K562 (cell line): Measurements from ENCODE around the gene CCL16. TPM values are rescaled to one million over a fixed set of nuclear protein-coding genes. Genes with fewer than 3 reads are reported as not detected.

ENCODE experiments used
- ATAC-seq: fragments of 200-7000 bp; cut with Tn5 transposase; 3 replicates; pipeline ENCODE4 v1.9.1; 2020; ENCODE audit warnings: moderate library complexity
- Bru-seq: library from RNA; stranded (reverse); fragments of 400-500 nt; gene quantifications from one replicate; lab custom pipeline; 2021; lab: Mats Ljungman, UMichigan
- BruChase-seq, 2 experiments: library from RNA; stranded (reverse); fragments of 400-500 nt; gene quantifications; one replicate each; lab custom pipeline; 2021; lab: Mats Ljungman, UMichigan
- BruUV-seq: library from RNA; stranded (reverse); fragments of 400-500 nt; replicated peaks from 2 replicates; lab custom pipeline; 2021; lab: Mats Ljungman, UMichigan
- CTCF ChIA-PET: fragments of 300-600 bp; formaldehyde crosslinking; extraction: SDS; loops from one replicate; lab custom pipeline; 2021; ENCODE audit warnings: low intra/inter-chr PET ratio; lab: Yijun Ruan, JAX
- POLR2A ChIA-PET: fragments of 300-600, 350-650 bp; sonication (Branson Sonifier 250); formaldehyde crosslinking; extraction: SDS; loops from one replicate; lab custom pipeline; 2021; ENCODE audit warnings: antibody characterized with exemption, inconsistent platforms; lab: Yijun Ruan, JAX
- DNase-seq, 4 experiments: peaks; one replicate each; pipeline versions ENCODE4 v3.0.0 to v3.0.0-alpha.2; 2011 to 2018; ENCODE audit warnings: low spot score in 3 of 4, mixed read lengths in 3 of 4; ENCODE audit errors: extremely low read depth in 1 of 4
- FAIRE-seq: peaks from 2 replicates; lab custom pipeline; 2011; peaks lifted over from hg19 to GRCh38; lab: Jason Lieb, UNC
- H2AFZ ChIP-seq: 2 replicates; pipeline ENCODE4 v1.6.0; 2011; ENCODE audit warnings: low read depth, low read length, control low read depth, inconsistent platforms
- H3K27ac ChIP-seq: fragments of 200-600 bp; 3 replicates; pipeline ENCODE4 v1.8.0; 2011; ENCODE audit warnings: low read depth, mild to moderate bottlenecking, control low read depth, inconsistent platforms, low read length, moderate library complexity, mixed read lengths; ENCODE audit errors: extremely low read depth
- H3K27me3 ChIP-seq, 2 experiments: fragments of 300-600 bp in 1 of 2; 2 replicates in 1 of 2; 3 replicates in 1 of 2; pipeline versions ENCODE4 v1.6.0 to v1.8.0; 2011; ENCODE audit warnings: inconsistent platforms in 2 of 2, low read length in 2 of 2, mild to moderate bottlenecking in 1 of 2, mixed read lengths in 1 of 2, moderate library complexity in 1 of 2; ENCODE audit not compliant: control insufficient read depth in 2 of 2, insufficient read depth in 2 of 2
- H3K36me3 ChIP-seq: fragments of 300-600 bp; 3 replicates; pipeline ENCODE4 v1.8.0; 2011; ENCODE audit warnings: mild to moderate bottlenecking, low read length, inconsistent platforms; ENCODE audit not compliant: control insufficient read depth, insufficient read depth
- H3K4me1 ChIP-seq, 2 experiments: fragments of 200-600 bp in 1 of 2; replicated peaks in 1 of 2; 2 replicates in 1 of 2; 3 replicates in 1 of 2; pipeline versions ENCODE4 v1.5.1 to v1.8.0; 2011; ENCODE audit warnings: inconsistent platforms in 2 of 2, low read length in 2 of 2, mild to moderate bottlenecking in 1 of 2, mixed read lengths in 1 of 2, moderate library complexity in 1 of 2; ENCODE audit not compliant: control insufficient read depth in 2 of 2, insufficient read depth in 2 of 2
- H3K4me2 ChIP-seq: 2 replicates; pipeline ENCODE4 v1.6.1; 2011; ENCODE audit warnings: low read length, control low read depth, inconsistent platforms, mixed read lengths; ENCODE audit not compliant: insufficient read depth
- H3K4me3 ChIP-seq: fragments of 200-600 bp; sonication (generic), shearing (Covaris generic); 2 replicates; pipeline ENCODE4 v1.5.1; 2016; ENCODE audit warnings: control low read depth, inconsistent platforms
- H3K79me2 ChIP-seq: fragments of 200-600 bp; 3 replicates; pipeline ENCODE4 v1.8.0; 2011; ENCODE audit warnings: low read length, inconsistent platforms; ENCODE audit not compliant: control insufficient read depth, insufficient read depth
- H3K9ac ChIP-seq, 2 experiments: 2 replicates each; pipeline versions ENCODE4 v1.6.0 to v1.6.1; 2011; ENCODE audit warnings: low read depth in 2 of 2, low read length in 2 of 2, control low read depth in 1 of 2, inconsistent platforms in 1 of 2, mild to moderate bottlenecking in 1 of 2, mixed read lengths in 1 of 2; ENCODE audit not compliant: insufficient read depth in 1 of 2
- H3K9me1 ChIP-seq: one replicate; pipeline ENCODE4 v1.6.0; 2011; ENCODE audit warnings: inconsistent platforms, mild to moderate bottlenecking, low read length, moderate library complexity; ENCODE audit not compliant: control insufficient read depth, insufficient read depth
- H3K9me3 ChIP-seq: replicated peaks from 2 replicates; pipeline ENCODE4 v1.5.1; 2011; ENCODE audit warnings: low read depth, low read length, inconsistent platforms; ENCODE audit not compliant: control insufficient read depth, insufficient read depth
- H4K20me1 ChIP-seq: replicated peaks from 2 replicates; pipeline ENCODE4 v1.6.1; 2011; ENCODE audit warnings: low read length, inconsistent platforms, mixed read lengths; ENCODE audit not compliant: control insufficient read depth, insufficient read depth
- BMI1 ChIP-seq: fragments of 150-350 bp; IDR thresholded peaks from 2 replicates; pipeline ENCODE4 v1.6.1; 2014; ENCODE audit warnings: low read length
- C11orf30 ChIP-seq: fragments of 450-650 bp; IDR thresholded peaks from 2 replicates; pipeline ENCODE4 v1.6.1; 2016; ENCODE audit warnings: low read depth, mild to moderate bottlenecking
- CBFA2T2 ChIP-seq: fragments of 450-650 bp; conservative IDR thresholded peaks from 2 replicates; pipeline ENCODE4 v1.6.1; 2017; ENCODE audit warnings: mild to moderate bottlenecking
- CCAR2 ChIP-seq: fragments of 200-400 bp; formaldehyde crosslinking; IDR thresholded peaks from 2 replicates; pipeline ENCODE4 v1.6.1; 2017; ENCODE audit warnings: mild to moderate bottlenecking, low read depth, low read length
- DMBX1 ChIP-seq: fragments of 250-450 bp; sonication (Bioruptor Pico); IDR thresholded peaks from 2 replicates; pipeline ENCODE4 v1.8.0; 2022; ENCODE audit warnings: inconsistent platforms, mild to moderate bottlenecking, moderate library complexity, borderline replicate concordance
- HCFC1 ChIP-seq: IDR thresholded peaks from 2 replicates; pipeline ENCODE4 v1.6.1; 2012; ENCODE audit warnings: low read depth, low read length, improper control_type of control experiment
- HDAC3 ChIP-seq: fragments of 450-650 bp; IDR thresholded peaks from 2 replicates; pipeline ENCODE4 v1.6.1; 2018; ENCODE audit warnings: borderline replicate concordance, mild to moderate bottlenecking, moderate library complexity; ENCODE audit not compliant: partially characterized antibody
- L3MBTL2 ChIP-seq: fragments of 450-650 bp; IDR thresholded peaks from 2 replicates; pipeline ENCODE4 v1.6.1; 2016; ENCODE audit warnings: mild to moderate bottlenecking, moderate library complexity
- NFE2 ChIP-seq: IDR thresholded peaks from 2 replicates; pipeline ENCODE4 v1.6.1; 2014; ENCODE audit warnings: antibody characterized with exemption, low read depth
- RCOR1 ChIP-seq, 2 experiments: IDR thresholded peaks; 2 replicates each; pipeline ENCODE4 v1.6.1; 2012; ENCODE audit warnings: low read depth in 2 of 2, low read length in 2 of 2, borderline replicate concordance in 1 of 2, improper control_type of control experiment in 1 of 2
- TEAD2 ChIP-seq: fragments of 450-650 bp; IDR thresholded peaks from 2 replicates; pipeline ENCODE4 v1.6.1; 2016; ENCODE audit warnings: missing genetic modification characterization, control low read depth, missing compliant biosample characterization
- ZNF253 ChIP-seq: fragments of 250-450 bp; sonication (Bioruptor Pico); conservative IDR thresholded peaks from 2 replicates; pipeline ENCODE4 v1.6.1; 2021; ENCODE audit warnings: mild to moderate bottlenecking
- ZNF354B ChIP-seq: fragments of 250-450 bp; sonication (Bioruptor Pico); IDR thresholded peaks from 2 replicates; pipeline ENCODE4 v1.4.0; 2020
- ZNF586 ChIP-seq: fragments of 450-650 bp; formaldehyde crosslinking; conservative IDR thresholded peaks from 2 replicates; pipeline ENCODE4 v1.4.0; 2020; ENCODE audit warnings: mild to moderate bottlenecking, moderate library complexity
- WGBS: fragments of 100-300 bp; shearing (Covaris generic); methylation state at CpG from one replicate; pipeline ENCODE4 v1.1.6; 2016; ENCODE audit warnings: low coverage, mixed read lengths; ENCODE audit not compliant: insufficient coverage; ENCODE audit errors: missing lambda C conversion rate; 5-methylcytosine and 5-hydroxymethylcytosine counted together
- in situ Hi-C: fragments of 300-500 bp; cut with MboI; formaldehyde crosslinking; loops from 4 replicates; pipeline ENCODE4 v1.15.0; 2018; ENCODE audit warnings: inconsistent platforms, mixed read lengths
- intact Hi-C: fragments of 100-400 bp; cut with micrococcal nuclease; formaldehyde crosslinking; loops from 2 replicates; pipeline ENCODE4 v1.14.2; 2022
- long read RNA-seq, 3 experiments: library from polyadenylated mRNA in 2 of 3; library from RNA in 1 of 3; unstranded in 2 of 3; stranded (forward) in 1 of 3; transcript quantifications; one replicate each; pipeline ENCODE4 v2.0.0, GENCODE V29; 2019 to 2022
- polyA minus RNA-seq, 3 experiments: library from RNA; depleted of rRNA, polyadenylated mRNA; stranded (reverse); fragments of >200 nt; gene quantifications; 2 replicates each; pipeline ENCODE4 v1.2.3, GENCODE V29; 2011
- polyA plus RNA-seq, 8 experiments: library from polyadenylated mRNA; depleted of rRNA in 4 of 8; stranded (reverse) in 5 of 8; unstranded in 3 of 8; fragments of >200 nt; fragmentation: Nextera tagmentation in 2 of 8; fragmentation: Illumina TruSeq in 1 of 8; extraction: Ambion mirVana in 2 of 8; extraction: Trizol in 1 of 8; gene quantifications; 2 replicates each; pipeline versions ENCODE4 v1.2.1 to v1.2.3, GENCODE V29; 2011 to 2014; ENCODE audit warnings: inconsistent platforms in 1 of 8, missing spikeins in 1 of 8
- total RNA-seq, 7 experiments: library from RNA; depleted of rRNA in 6 of 7; stranded (reverse); fragments of >200 nt in 6 of 7; fragmentation: Illumina TruSeq in 2 of 7; extraction: Trizol in 2 of 7; gene quantifications; 2 replicates each; pipeline versions ENCODE4 v1.2.1 to v1.2.3, GENCODE V29; 2011 to 2021; ENCODE audit warnings: low replicate concordance in 1 of 7
- TF ChIP-seq, protein P1 (sequence below): fragments of 250-450 bp; sonication (Bioruptor Pico); IDR thresholded peaks from 2 replicates; pipeline ENCODE4 v1.5.0; 2020; ENCODE audit warnings: mild to moderate bottlenecking, borderline replicate concordance

CCL16 gene, protein sequence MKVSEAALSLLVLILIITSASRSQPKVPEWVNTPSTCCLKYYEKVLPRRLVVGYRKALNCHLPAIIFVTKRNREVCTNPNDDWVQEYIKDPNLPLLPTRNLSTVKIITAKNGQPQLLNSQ
- not detected in 2 replicates for total RNA-seq (2011; cell fraction: chromatin; rRNA removed; ENCODE audit: low replicate concordance)
- not detected in 2 replicates for total RNA-seq (2011; cell fraction: nucleolus; rRNA removed)
- total RNA-seq (2011; cell fraction: nucleoplasm; rRNA removed) = not detected in 2 replicates
- total RNA-seq (2014; rRNA removed) = not detected in 2 replicates
- total RNA-seq (2014; rRNA removed; fragmentation: Illumina TruSeq; extraction: Trizol) = not detected in 2 replicates
- total RNA-seq (2015; rRNA removed; fragmentation: Illumina TruSeq; extraction: Trizol) = not detected in 2 replicates
- not detected in 2 replicates for total RNA-seq (2021)
- polyA plus RNA-seq (2011; rRNA removed) = not detected in 2 replicates
- polyA plus RNA-seq (2011; cell fraction: cytosol; rRNA removed) = not detected in 2 replicates
- polyA plus RNA-seq (2011; cell fraction: nucleus; rRNA removed) = not detected in 2 replicates
- not detected in 2 replicates for polyA plus RNA-seq (2012)
- polyA plus RNA-seq (2014; fragmentation: Illumina TruSeq; extraction: Trizol) = not detected in 2 replicates
- polyA plus RNA-seq (2014; fragmentation: Nextera tagmentation; extraction: Ambion mirVana) = not detected
- not detected in 2 replicates for polyA plus RNA-seq (2014; rRNA removed)
- polyA minus RNA-seq (2011; rRNA and poly(A)+ RNA removed) = not detected in 2 replicates
- polyA minus RNA-seq (2011; cell fraction: cytosol; rRNA and poly(A)+ RNA removed) = not detected in 2 replicates
- not detected in 2 replicates for polyA minus RNA-seq (2011; cell fraction: nucleus; rRNA and poly(A)+ RNA removed)
- not detected for Bru-seq, nascent RNA
- not detected for BruChase-seq, experiment 1, labeled RNA remaining after a 2-hour chase
- BruChase-seq, experiment 2, labeled RNA remaining after a 6-hour chase = not detected
- long read RNA-seq, experiment 1 = 0 reads
- long read RNA-seq, experiment 2 = 0 reads
- long read RNA-seq, experiment 3 = 0 reads

DNA sequence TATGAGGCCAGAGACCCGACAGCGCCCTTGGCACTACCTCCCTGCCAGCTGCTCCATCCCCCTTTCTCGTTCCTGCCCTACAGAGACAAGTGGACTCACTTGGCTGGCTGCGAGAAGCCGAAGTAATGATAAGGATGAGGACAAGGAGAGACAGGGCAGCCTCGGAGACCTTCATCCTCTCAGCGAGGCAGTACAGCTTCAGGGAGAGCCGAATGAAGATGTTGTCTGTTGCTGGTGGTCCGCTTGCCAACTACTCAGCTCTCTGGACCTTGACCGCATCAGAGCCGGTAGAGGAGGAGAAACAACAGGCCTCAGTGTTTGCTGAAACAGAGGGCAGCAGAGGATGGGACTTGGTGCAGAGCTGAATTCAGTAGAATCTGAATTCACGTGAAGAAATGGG, at the start of gene CCL16:
TSS of gene CCL16 (minus strand) at position 252 of the 400 bp plus-strand sequence. CDS start at position 175, 77 bp downstream.
- ATAC-seq (no peak), DNase-seq (no peak), FAIRE-seq (no peak)
- ChIA-PET CTCF (no interaction called here), POLR2A (interaction anchor here (0.7 to 2.0 kb wide), 2 partner anchors 10 to 12 kb away, joined by 4 to 5 read pairs; no protein-coding TSS in a partner anchor)
- no TSS peak for BruUV-seq
- Histone ChIP-seq H3K4me3 (no peak within 1 kb of the TSS), H3K27ac (no peak within 1 kb of the TSS), H3K27me3 (peaks cover 14 to 50% of the 10 kb centered on the region in 2 experiments; a peak in 4 of 5 replicates), H3K4me2 (no peak within 1 kb of the TSS), H3K4me1 (no peaks in the 10 kb centered on the region), H3K79me2 (no peaks in the 10 kb centered on the region), H3K9me1 (no peaks in the 10 kb centered on the region), H2AFZ (no peak within 1 kb of the TSS), H4K20me1 (no peaks in the 10 kb centered on the region; the same call in 1 of the 2 replicates), H3K9me3 (no peaks in the 10 kb centered on the region), H3K9ac (no peak within 1 kb of the TSS), H3K36me3 (no peaks in the 10 kb centered on the region)
- intact Hi-C loops (no loop called here), in situ Hi-C loops (no loop called here)
- under 1% methylated on average over 11 of the region's 12 CpGs for WGBS
- TF ChIP-seq ZNF253 (CRISPR knock-in tag) (no peak), CBFA2T2 (no peak), TEAD2 (tag) (no peak), CCAR2 (no peak), ZNF354B (CRISPR knock-in tag) (no peak), HCFC1 (no peak), NFE2 (no peak), ZNF586 (CRISPR knock-in tag) (no peak), C11orf30 (no peak), BMI1 (no peak), RCOR1 (IDR thresholded peaks at IDR 0.05; ENCODE audit: borderline replicate concordance in 1 of 2, low read depth in 2 of 2, low read length in 2 of 2) (no peak), HDAC3 (no peak), DMBX1 (no peak), L3MBTL2 (no peak)
- TF ChIP-seq, protein P1, sequence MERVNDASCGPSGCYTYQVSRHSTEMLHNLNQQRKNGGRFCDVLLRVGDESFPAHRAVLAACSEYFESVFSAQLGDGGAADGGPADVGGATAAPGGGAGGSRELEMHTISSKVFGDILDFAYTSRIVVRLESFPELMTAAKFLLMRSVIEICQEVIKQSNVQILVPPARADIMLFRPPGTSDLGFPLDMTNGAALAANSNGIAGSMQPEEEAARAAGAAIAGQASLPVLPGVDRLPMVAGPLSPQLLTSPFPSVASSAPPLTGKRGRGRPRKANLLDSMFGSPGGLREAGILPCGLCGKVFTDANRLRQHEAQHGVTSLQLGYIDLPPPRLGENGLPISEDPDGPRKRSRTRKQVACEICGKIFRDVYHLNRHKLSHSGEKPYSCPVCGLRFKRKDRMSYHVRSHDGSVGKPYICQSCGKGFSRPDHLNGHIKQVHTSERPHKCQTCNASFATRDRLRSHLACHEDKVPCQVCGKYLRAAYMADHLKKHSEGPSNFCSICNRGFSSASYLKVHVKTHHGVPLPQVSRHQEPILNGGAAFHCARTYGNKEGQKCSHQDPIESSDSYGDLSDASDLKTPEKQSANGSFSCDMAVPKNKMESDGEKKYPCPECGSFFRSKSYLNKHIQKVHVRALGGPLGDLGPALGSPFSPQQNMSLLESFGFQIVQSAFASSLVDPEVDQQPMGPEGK (CRISPR knock-in tag) = no peak
